SU-DHL-6 (cell line): Measurements from ENCODE around the gene DIP2C.

Experiments
- H2AFZ ChIP-seq: fragments of 200-600 bp; sonication (generic); 2 replicates; pipeline ENCODE4 v1.6.1; 2014; ENCODE audit warnings: low read depth, mild to moderate bottlenecking, moderate library complexity, mixed read lengths, antibody characterized with exemption, low read length; ENCODE audit not compliant: severe bottlenecking
- H3F3A ChIP-seq: fragments of 200-600 bp; shearing (Covaris generic); 2 replicates; pipeline ENCODE4 v1.6.0; 2016; ENCODE audit warnings: antibody characterized with exemption, mild to moderate bottlenecking; ENCODE audit not compliant: insufficient read depth
- H3K27ac ChIP-seq: fragments of 200-600 bp; sonication (generic); 2 replicates; pipeline ENCODE4 v1.5.1; 2016; ENCODE audit warnings: low read depth, mild to moderate bottlenecking, low read length, moderate library complexity, mixed read lengths
- H3K27me3 ChIP-seq: fragments of 200-600 bp; sonication (generic), shearing (Covaris generic); 2 replicates; pipeline ENCODE4 v1.6.0; 2014; ENCODE audit warnings: mild to moderate bottlenecking, low read length
- H3K36me3 ChIP-seq: fragments of 200-600 bp; sonication (generic); 2 replicates; pipeline ENCODE4 v1.6.1; 2014; ENCODE audit warnings: mild to moderate bottlenecking, low read length, mixed read lengths
- H3K4me2 ChIP-seq: fragments of 300-600, 200-600 bp; shearing (Covaris generic), sonication (generic); 2 replicates; pipeline ENCODE4 v1.6.0; 2014; ENCODE audit warnings: low read length, low read depth, mild to moderate bottlenecking; ENCODE audit not compliant: poor library complexity, severe bottlenecking
- H3K4me3 ChIP-seq: fragments of 200-600 bp; sonication (generic); 2 replicates; pipeline ENCODE4 v1.5.1; 2014; ENCODE audit warnings: antibody characterized with exemption, low read length, mild to moderate bottlenecking, mixed read lengths; ENCODE audit not compliant: insufficient read depth, poor library complexity, severe bottlenecking
- H3K79me2 ChIP-seq: fragments of 200-600 bp; sonication (generic); 2 replicates; pipeline ENCODE4 v1.6.1; 2014; ENCODE audit warnings: mild to moderate bottlenecking, low read length, moderate library complexity; ENCODE audit not compliant: insufficient read depth
- H3K9ac ChIP-seq: fragments of 200-600 bp; sonication (generic); 2 replicates; pipeline ENCODE4 v1.7.0; 2014; ENCODE audit warnings: mild to moderate bottlenecking, low read length
- H3K9me2 ChIP-seq: fragments of 200-600 bp; sonication (generic); replicated peaks from 2 replicates; pipeline ENCODE4 v1.6.1; 2014; ENCODE audit warnings: low read length; ENCODE audit not compliant: insufficient read depth
- H3K9me3 ChIP-seq: fragments of 200-600 bp; sonication (generic); 2 replicates; pipeline ENCODE4 v1.6.1; 2014; ENCODE audit warnings: low read length, mixed read lengths; ENCODE audit not compliant: insufficient read depth
- H4K20me1 ChIP-seq: fragments of 200-600 bp; sonication (generic); 2 replicates; pipeline ENCODE4 v1.6.1; 2014; ENCODE audit warnings: low read depth, mild to moderate bottlenecking, antibody characterized with exemption, low read length, moderate library complexity, mixed read lengths
- CTCF ChIP-seq: fragments of 200-600 bp; sonication (generic); IDR thresholded peaks from one replicate; pipeline ENCODE4 v1.5.1; 2017; ENCODE audit warnings: antibody characterized with exemption, mild to moderate bottlenecking, low read length, moderate library complexity; ENCODE audit not compliant: insufficient read depth, poor library complexity, severe bottlenecking
- EZH2phosphoT487 ChIP-seq: fragments of 200-600 bp; sonication (generic), shearing (Covaris generic); conservative IDR thresholded peaks from 2 replicates; pipeline ENCODE4 v1.6.1; 2018; ENCODE audit warnings: mild to moderate bottlenecking, antibody characterized with exemption, low read length, moderate library complexity, mixed read lengths

DIP2C gene

DNA sequence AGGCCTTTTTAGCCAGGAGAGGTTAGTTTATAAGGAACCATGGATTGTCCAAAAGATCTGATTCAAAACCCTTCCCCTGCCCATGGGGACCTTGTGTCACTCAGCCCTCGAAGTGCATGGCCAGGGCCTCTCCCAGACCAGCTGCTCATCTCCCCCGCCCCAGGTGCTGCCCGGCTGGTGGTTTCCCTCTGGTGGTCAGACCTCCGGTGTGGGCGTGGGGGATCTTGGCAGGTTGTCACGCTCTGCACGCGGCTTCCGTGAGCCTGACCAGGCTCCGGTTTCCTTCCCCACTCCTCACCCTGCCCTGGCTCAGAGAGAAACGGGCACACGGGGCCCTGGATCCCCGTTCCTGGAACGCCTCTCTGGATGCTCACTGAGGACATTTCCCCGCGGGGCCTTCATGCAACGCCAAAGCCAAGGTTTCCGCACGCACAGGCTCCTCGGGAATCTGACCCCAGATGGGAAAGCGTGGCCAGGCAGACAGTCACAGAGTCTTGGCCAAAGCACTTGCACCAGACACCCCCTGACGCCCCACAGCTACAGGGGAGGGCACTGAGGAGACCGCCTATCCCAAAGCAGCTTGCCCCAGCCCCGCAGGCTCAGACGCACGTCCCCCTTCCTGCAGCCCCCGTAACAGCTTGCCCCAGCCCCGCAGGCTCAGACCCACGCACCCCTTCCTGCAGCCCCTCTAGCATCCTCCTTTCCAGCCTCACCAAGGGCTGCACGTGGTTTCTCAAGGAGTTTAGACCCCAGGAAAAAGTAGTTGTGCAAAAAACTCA lies 7.8 kb upstream of the DIP2C start:
- no peak overlapping the region for H3K9ac ChIP-seq
- no peak overlapping the region for H2AFZ ChIP-seq
- no peaks in the 10 kb centered on the region for H4K20me1 ChIP-seq
- no peaks in the 10 kb centered on the region for H3K9me3 ChIP-seq
- no peaks in the 10 kb centered on the region for H3F3A ChIP-seq
- H3K4me3 ChIP-seq = no peak overlapping the region
- H3K9me2 ChIP-seq = no peaks in the 10 kb centered on the region
- no peak for TF ChIP-seq EZH2phosphoT487
- TF ChIP-seq CTCF = no peak
- no peak overlapping the region for H3K4me2 ChIP-seq
- no peaks in the 10 kb centered on the region for H3K36me3 ChIP-seq
- H3K27ac ChIP-seq = no peak overlapping the region
- H3K27me3 ChIP-seq = no peaks in the 10 kb centered on the region
- no peaks in the 10 kb centered on the region for H3K79me2 ChIP-seq

- no peaks in the 10 kb centered on the region for H3F3A ChIP-seq
- H3K27ac ChIP-seq = no peak overlapping the region
- H3K79me2 ChIP-seq = no peaks in the 10 kb centered on the region
- no peak overlapping the region for H2AFZ ChIP-seq
- H3K9me3 ChIP-seq = no peaks in the 10 kb centered on the region
- no peak overlapping the region for H3K4me2 ChIP-seq
- no peak overlapping the region for H3K4me3 ChIP-seq
- no peaks in the 10 kb centered on the region for H3K36me3 ChIP-seq
- no peak overlapping the region for H3K9ac ChIP-seq
- no peaks in the 10 kb centered on the region for H3K9me2 ChIP-seq
- H4K20me1 ChIP-seq = no peaks in the 10 kb centered on the region
- H3K27me3 ChIP-seq = no peaks in the 10 kb centered on the region
- no peak for TF ChIP-seq CTCF
- TF ChIP-seq EZH2phosphoT487 = no peak
Observed at GRCh38 chr10:695396-695795, 5.9 kb upstream of the DIP2C start.

DNA sequence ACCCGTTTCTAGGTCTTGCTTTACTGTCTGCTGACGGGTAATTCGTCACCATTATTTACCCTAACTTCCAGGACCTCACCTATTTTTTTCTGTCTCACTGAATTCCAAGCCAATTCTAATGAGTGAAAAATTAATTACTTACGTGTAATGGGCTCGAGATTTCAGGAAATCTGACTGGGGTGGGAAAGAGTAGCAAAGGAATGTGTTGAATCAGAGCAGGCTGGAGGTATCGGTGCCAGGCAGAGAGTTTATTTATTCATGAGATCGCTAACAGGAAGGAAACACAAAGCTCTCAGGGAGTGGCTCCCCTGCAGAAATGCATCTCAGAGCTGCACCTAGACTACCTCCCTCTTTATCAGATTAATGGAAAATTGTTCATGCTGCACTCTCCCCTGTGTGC lies 4.0 kb upstream of the DIP2C start:
- H4K20me1 ChIP-seq = no peaks in the 10 kb centered on the region
- H3K4me3 ChIP-seq = no peak overlapping the region
- no peak overlapping the region for H3K9ac ChIP-seq
- no peak overlapping the region for H3K4me2 ChIP-seq
- H3K79me2 ChIP-seq = no peaks in the 10 kb centered on the region
- H3K36me3 ChIP-seq = no peaks in the 10 kb centered on the region
- no peak overlapping the region for H2AFZ ChIP-seq
- no peaks in the 10 kb centered on the region for H3F3A ChIP-seq
- no peak for TF ChIP-seq CTCF
- no peak for TF ChIP-seq EZH2phosphoT487
- H3K27me3 ChIP-seq = no peaks in the 10 kb centered on the region
- no peaks in the 10 kb centered on the region for H3K9me2 ChIP-seq
- H3K27ac ChIP-seq = no peak overlapping the region
- H3K9me3 ChIP-seq = no peaks in the 10 kb centered on the region
